NCI-H2107 (cell line): ENCODE data around the gene TTC7B.
A peak's percentile ranks its signal among the peaks of the same experiment; 100 is the strongest.

Source experiments
- DNase-seq: peaks from one replicate; lab custom pipeline; 2025; lab: John Stamatoyannopoulos, UW

The TTC7B gene

DNA sequence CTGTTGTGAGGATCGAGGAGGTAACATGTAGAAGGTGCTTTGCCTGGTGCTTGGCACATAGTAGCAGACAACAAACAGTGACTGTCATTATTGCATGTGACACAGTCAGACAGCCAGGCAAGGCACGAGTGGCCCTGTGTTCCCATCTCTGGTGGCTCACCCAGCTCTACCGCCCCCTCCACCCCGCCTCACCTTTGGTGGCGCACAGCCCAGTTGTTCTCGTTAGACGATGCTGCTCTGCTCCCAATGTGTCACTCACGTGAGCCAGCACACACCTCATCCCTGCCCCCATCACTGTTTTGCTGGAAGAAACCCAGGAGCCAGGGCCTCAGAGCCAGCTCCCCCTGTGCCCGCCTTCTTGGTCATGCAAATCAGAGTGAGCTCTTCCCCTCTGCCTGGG is 306.1 kb downstream of the TTC7B start:
- DNase-seq: peak; percentile 67

DNA sequence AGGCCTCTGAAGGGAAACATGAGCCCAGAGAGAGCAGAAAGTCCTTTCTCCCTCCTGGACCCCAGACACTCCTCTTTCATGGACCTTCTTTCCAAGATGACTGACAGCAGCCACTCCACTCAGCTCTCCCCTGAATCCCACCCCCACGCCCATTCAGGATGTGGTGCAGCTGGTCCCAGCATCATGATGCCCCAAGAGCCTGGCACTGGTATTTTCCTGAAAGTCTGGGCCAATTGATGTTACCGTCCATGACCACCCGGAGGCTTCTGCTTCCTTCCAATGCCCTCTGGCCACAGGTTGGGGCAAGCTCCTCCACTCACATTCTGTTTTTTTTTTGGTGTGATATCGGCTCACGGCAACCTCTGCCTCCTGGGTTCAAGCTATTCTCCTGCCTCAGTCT is 306.8 kb downstream of the TTC7B start:
- DNase-seq: no peak

DNA sequence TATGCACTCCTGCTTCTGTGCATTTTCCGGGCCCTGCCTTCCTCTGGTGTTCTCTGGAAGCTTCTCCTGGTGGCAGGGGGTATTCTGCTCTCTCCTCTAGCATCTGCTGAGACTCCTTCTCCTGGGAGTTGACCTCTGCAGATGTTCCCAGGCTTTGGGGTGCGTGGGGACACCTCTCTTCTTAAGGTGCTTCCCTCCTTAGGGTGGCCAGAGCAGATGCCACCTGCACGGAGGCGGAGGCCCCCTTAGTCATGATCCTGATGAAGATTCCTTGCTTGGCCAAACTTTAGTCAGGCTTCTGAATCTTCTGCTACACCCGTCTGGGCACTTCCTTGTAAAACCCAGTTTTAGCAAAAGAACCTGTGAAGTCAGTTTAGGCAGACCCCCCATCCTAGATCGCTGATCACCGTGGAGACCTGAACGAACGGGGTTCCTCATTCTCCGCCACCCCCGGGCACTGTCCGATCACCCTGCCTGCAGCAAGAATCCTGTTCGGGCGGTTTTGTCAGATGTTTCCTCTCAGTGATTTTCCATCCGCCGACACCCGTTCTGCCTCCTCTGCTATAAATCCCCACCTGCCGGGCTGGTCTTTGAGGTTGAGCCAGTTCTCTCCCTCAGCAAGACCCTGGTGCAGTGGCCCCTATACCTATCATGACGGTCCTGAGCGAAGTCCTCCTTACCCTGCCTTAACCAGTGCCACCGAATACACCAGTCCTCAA is 307.5 kb downstream of the TTC7B start:
- no peak for DNase-seq

GRCh38 chr14:90508036-90508435 is 308.2 kb downstream of the TTC7B start:
- no peak for DNase-seq

- DNase-seq: no peak
Measured at GRCh38 chr14:90507428-90507827, 308.8 kb downstream of the TTC7B start.

DNA sequence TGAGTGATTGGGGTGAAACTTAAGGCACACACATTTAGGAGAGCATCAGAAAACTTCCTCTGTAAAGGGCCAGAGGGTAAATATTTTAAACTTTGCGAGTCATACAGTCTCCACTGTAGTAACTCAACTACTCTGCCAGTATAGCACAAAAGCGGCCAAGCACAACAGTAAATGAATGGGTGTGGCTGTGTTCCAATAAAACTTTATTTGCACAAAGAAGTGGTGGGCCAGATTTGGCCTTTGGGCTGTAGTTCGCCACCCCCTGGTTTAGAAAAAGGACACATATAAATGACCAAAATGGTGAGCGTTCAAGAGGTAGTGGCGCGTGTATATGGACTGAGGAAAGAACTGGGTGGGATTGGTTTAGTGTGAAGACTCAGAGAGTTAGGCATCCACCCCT is 309.5 kb downstream of the TTC7B start:
- DNase-seq: no peak

GRCh38 chr14:90505531-90505930 is 310.7 kb downstream of the TTC7B start:
- peak; percentile 82 for DNase-seq

GRCh38 chr14:90504643-90505042 is 311.6 kb downstream of the TTC7B start:
- DNase-seq: no peak

- DNase-seq: no peak
Measured at GRCh38 chr14:90503582-90503981, 312.6 kb downstream of the TTC7B start.

DNA sequence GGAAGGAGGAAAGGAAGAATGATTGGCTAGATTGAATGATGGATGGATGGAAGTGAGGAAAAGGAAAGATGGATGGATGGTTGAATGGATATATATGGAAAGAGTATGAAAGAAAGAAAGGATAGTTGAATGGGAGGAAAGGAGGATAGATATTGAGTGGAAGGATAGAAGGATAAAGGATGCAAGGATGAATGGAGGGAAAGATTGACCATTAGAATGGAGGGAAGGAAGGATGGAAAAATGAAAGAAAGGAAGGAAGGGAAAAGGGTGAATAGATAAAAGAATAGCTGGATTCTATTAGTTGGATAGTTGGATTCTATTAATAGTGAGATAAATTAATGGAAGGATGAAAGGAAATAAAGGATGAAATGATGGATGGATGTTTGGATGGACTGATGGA is 313.5 kb downstream of the TTC7B start:
- no peak for DNase-seq

GRCh38 chr14:90500665-90501370 is 315.4 kb downstream of the TTC7B start:
- no peak for DNase-seq

- DNase-seq: no peak
Measured at GRCh38 chr14:90499908-90500664, 316.1 kb downstream of the TTC7B start.

GRCh38 chr14:90499121-90499520 is 317.1 kb downstream of the TTC7B start:
- no peak for DNase-seq

- no peak for DNase-seq
Measured at GRCh38 chr14:90498198-90498597, 318.0 kb downstream of the TTC7B start.

- no peak for DNase-seq
Measured at GRCh38 chr14:90496379-90496778, 319.9 kb downstream of the TTC7B start.

DNA sequence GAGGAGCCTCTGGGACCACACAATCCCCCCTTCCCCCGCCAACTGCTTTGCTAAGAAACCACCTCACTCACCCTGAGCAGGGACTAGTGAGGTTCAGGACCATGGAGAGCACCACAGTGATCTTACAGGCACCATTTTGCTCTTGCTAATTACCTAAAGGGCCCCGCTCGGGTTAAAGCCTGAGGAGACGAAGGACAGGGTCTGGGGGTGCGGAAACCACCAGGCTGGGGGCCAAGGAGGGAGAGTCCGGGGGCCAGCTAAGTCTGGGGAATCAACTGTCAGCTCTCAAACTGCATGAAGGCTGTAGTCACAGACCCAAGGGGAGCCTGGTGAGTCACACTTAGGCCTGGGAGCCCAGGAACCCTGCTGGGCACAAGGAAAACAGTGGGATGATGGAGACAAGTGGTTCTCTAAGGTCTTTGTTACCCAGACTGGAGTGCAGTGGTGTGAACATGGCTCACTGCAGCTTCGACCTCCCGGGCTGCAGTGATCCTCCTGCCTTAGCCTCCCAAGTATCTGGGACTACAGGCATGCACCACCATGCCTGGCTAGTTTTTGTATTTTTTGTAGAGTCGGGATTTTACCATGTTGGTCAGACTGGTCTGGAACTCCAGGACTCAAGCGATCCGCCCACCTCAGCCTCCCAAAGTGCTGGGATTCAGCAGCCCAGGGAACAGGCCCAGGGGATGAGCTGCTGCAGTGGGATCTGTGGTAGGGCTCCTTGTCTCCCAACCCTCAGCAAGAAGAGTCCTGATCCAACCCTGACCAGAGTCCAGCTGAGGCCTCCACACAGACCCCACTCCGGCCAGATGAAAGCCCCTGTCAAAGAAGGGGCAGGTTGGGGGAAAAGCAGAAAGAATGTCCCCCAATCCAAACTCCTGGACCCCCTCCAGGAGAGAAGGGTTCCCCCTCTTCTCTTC is 320.6 kb downstream of the TTC7B start:
- no peak for DNase-seq

DNA sequence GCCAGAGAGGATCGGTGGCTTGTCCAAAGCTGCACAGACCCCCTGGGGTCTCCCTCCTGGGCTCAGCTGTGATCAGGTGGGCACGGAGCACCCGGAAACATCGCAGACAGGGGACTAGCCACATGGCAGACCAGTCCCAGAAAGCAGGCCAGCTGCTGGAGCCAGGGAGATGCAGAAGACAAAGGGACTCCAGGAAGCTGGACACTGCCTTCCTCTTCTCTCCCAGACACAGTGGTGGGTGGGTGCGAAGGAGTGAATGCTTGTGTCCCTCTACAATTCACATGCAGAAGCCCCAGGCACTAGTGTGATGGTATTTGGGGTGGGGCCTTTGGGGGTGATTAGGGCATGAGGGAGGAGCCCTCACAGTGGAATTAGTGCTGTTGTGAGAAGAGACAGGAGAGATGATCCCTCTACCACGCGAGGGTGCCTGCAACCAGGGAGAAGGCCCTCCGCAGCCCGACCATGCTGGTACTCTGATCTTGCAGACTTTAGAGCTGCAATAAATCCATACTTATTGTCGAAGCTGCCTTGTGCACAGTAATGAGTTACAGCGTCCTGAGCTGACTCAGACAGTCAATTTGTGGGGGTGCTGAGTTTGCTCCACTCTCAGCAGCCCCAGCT is 324.2 kb downstream of the TTC7B start:
- DNase-seq: no peak

GRCh38 chr14:90491221-90491885 is 324.9 kb downstream of the TTC7B start:
- no peak for DNase-seq

DNA sequence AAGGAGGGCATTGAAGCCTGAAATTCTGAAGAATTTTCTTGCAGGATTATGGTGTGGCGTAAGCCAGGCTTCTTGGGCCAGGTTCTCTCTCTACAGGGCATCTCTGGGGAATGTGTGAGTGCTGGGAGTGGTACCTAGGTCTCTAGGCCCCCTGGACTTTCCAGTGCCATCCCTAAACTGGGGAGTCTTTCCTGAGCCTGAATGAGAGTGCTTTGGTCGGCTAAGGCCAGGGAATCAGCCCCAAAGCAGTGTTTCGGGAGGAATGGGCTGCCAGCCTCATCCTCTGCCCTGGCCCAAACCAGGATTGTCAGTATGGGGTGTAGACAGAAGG is 325.5 kb downstream of the TTC7B start:
- no peak for DNase-seq

DNA sequence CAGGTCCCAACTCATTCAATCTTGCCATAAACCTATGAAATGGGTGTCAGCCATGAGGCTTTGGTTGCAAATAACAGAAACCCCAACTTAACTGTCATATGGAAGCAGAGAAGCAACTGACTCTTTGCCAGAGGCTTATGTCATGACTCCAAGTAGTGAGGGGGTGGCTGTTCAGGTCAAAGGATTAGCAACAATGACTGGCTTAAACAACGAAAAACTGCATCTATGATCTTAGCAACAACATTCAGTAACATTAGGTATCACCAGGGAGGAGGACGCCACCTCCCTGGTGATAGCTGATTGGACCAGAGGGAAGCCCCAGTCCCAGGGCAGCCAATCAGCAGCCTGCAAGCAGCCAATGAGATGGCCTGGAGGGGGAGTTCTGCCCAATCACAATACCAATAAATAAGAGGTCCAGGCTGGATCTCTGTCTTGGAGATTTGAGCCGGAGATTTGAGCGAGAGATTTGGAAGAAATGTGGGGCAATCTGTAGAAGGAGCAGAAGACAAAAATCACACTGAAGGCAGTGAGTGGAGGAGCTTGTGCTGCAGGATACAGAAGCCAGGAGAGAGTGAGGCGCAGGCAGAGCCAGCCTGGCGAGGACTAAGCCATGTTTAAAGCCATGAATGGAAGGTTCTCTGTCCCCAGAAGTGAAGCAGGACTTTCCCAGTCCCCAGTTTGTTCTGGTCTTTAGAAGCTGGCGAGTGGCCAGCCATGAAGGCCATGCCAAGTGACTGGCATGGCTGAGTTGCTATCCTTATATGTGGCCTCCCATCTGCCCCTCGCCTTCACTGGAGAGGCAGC is 326.1 kb downstream of the TTC7B start:
- DNase-seq: no peak
